ENCODE data around the gene RGS21. TPM values are rescaled to one million over a fixed set of nuclear protein-coding genes. Genes with fewer than 3 reads are reported as not detected.

Gene RGS21
- total RNA-seq, 1 donor from 2014 or later: not detected

DNA sequence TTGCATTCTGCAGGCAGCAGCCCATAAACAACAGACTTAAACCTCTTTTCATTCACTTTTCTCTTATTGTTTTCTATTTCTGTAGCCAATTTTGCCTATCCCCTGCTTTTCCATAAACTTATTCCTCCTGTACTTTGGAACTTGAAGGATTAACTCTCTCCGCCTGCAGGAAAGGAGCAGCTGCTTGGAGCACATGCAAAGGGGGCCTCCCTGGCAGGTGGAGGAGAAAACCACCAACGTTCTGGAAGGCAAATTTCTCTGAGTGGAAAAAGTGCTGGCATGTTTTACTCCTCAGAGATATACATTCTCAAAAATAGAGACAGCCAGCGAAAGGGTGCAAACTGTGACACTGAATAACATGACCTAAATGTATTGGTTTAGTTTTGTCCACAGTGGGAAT is 33.6 kb downstream of the RGS21 start:
- Histone ChIP-seq H4K20me1 (ENCODE audit: low read depth) (no peaks in the 10 kb centered on the region), H2AFZ (replicated peaks) (peak overlapping the region; percentile 37), H3K4me2 (no peak overlapping the region), H3F3A (ENCODE audit: low read depth) (no peaks in the 10 kb centered on the region), H3K4me1 (no peaks in the 10 kb centered on the region), H3K36me3 (no peaks in the 10 kb centered on the region), H3K79me2 (ENCODE audit: low read depth) (no peaks in the 10 kb centered on the region), H3K9me3 (ENCODE audit: low read depth) (no peaks in the 10 kb centered on the region), H3K27ac (no peak overlapping the region), H3K4me3 (no peak overlapping the region), H3K9ac (no peak overlapping the region), H3K27me3 (no peaks in the 10 kb centered on the region)
- Mint-ChIP-seq H3K4me3 (no peak overlapping the region), H3K27ac (no peak overlapping the region), H3K4me1 (no peaks in the 10 kb centered on the region), H3K9me3 (no peaks in the 10 kb centered on the region), H3K27me3 (ENCODE audit: insufficient read depth, low read depth) (no peaks in the 10 kb centered on the region), H3K36me3 (no peaks in the 10 kb centered on the region)
- DNase-seq (ENCODE audit: low spot score): no peak
- no peak for TF ChIP-seq CTCF (IDR thresholded peaks at IDR 0.05)
- TF ChIP-seq EZH2phosphoT487 (IDR thresholded peaks at IDR 0.05): no peak
- no peak for TF ChIP-seq EZH2 (IDR thresholded peaks at IDR 0.05)

DNA sequence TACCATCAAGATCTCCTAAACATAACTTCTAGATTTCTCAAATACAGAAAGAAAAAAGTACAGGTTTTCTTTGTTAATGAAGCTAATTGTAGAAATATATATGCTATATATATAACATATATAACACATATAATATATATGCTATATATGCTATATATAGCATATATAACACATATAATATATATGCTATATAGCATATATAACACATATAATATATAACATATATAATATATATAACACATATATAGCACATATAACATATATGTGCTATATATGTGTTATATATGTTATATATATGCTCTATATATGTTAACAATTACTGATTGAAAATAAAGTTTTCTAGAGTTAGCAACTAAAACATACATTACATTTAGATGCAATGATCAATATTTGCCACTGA is 34.8 kb downstream of the RGS21 start:
- no peaks in the 10 kb centered on the region for H3K79me2 ChIP-seq (ENCODE audit: low read depth)
- no peak overlapping the region for H3K27ac ChIP-seq
- H3K36me3 ChIP-seq: no peaks in the 10 kb centered on the region
- no peak overlapping the region for H3K9ac ChIP-seq
- H3K4me2 ChIP-seq: no peak overlapping the region
- no peak overlapping the region for H3K27ac Mint-ChIP-seq
- DNase-seq (ENCODE audit: low spot score): no peak
- TF ChIP-seq CTCF (IDR thresholded peaks at IDR 0.05) (no peak), EZH2phosphoT487 (IDR thresholded peaks at IDR 0.05) (no peak), EZH2 (IDR thresholded peaks at IDR 0.05) (no peak)
- H3K4me1 Mint-ChIP-seq: no peaks in the 10 kb centered on the region
- H3K4me3 ChIP-seq: no peak overlapping the region
- H3K9me3 Mint-ChIP-seq: no peaks in the 10 kb centered on the region
- no peaks in the 10 kb centered on the region for H3K27me3 ChIP-seq
- no peaks in the 10 kb centered on the region for H4K20me1 ChIP-seq (ENCODE audit: low read depth)
- no peaks in the 10 kb centered on the region for H3K4me1 ChIP-seq
- H3K36me3 Mint-ChIP-seq: no peaks in the 10 kb centered on the region
- no peaks in the 10 kb centered on the region for H3K27me3 Mint-ChIP-seq (ENCODE audit: insufficient read depth, low read depth)
- no peaks in the 10 kb centered on the region for H3K9me3 ChIP-seq (ENCODE audit: low read depth)
- no peaks in the 10 kb centered on the region for H3F3A ChIP-seq (ENCODE audit: low read depth)
- no peak overlapping the region for H2AFZ ChIP-seq (replicated peaks)
- no peak overlapping the region for H3K4me3 Mint-ChIP-seq

DNA sequence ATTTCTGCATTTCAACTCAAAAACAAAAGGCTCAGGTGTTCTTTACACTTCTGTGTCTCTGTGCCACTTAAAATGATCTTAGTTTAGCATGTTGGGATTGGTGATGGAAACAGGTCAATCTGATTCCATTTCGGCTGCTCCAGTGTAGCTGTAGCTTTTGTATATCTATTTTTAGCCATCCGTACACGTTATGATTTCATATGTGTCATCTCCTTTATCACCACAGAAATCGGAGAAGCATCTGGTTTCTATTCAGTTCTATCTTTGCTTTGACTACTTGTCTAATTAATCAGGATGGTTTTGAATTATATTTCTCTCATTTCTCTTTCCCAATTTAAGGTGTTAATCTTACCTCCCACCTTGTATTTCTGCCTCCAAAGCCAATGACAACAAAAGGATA is 41.1 kb downstream of the RGS21 start:
- Histone ChIP-seq H3K4me1 (no peaks in the 10 kb centered on the region), H2AFZ (replicated peaks) (no peak overlapping the region), H4K20me1 (ENCODE audit: low read depth) (no peaks in the 10 kb centered on the region), H3K9me3 (ENCODE audit: low read depth) (no peaks in the 10 kb centered on the region), H3K4me2 (no peak overlapping the region), H3F3A (ENCODE audit: low read depth) (no peaks in the 10 kb centered on the region), H3K79me2 (ENCODE audit: low read depth) (no peaks in the 10 kb centered on the region), H3K36me3 (no peaks in the 10 kb centered on the region), H3K27ac (no peak overlapping the region), H3K9ac (no peak overlapping the region), H3K27me3 (no peaks in the 10 kb centered on the region), H3K4me3 (no peak overlapping the region)
- Mint-ChIP-seq H3K9me3 (no peaks in the 10 kb centered on the region), H3K4me1 (no peaks in the 10 kb centered on the region), H3K27ac (no peak overlapping the region), H3K4me3 (no peak overlapping the region), H3K36me3 (no peaks in the 10 kb centered on the region), H3K27me3 (ENCODE audit: insufficient read depth, low read depth) (no peaks in the 10 kb centered on the region)
- no peak for DNase-seq (ENCODE audit: low spot score)
- TF ChIP-seq EZH2 (IDR thresholded peaks at IDR 0.05) (no peak), CTCF (IDR thresholded peaks at IDR 0.05) (no peak), EZH2phosphoT487 (IDR thresholded peaks at IDR 0.05) (no peak)

DNA sequence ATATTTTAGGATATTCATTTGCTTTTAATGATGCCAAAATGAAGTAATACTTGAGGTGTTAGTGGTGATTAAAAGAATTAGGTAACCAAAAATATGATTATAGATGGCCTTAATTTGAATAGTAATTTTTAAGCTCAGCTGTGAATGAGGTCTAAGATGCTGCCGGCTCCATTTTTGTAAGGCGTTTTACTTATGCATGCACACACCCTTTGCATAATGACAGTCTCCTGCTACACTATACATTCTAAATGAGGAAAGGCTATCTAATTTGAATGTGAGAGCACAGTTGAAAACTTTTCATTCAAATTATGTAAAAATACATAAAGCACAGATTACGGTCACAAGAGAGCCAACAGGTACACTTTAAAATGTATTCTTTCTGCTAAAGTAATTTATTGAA is 41.6 kb downstream of the RGS21 start:
- Histone ChIP-seq H3K4me1 (no peaks in the 10 kb centered on the region), H3F3A (ENCODE audit: low read depth) (no peaks in the 10 kb centered on the region), H3K27ac (no peak overlapping the region), H2AFZ (replicated peaks) (no peak overlapping the region), H3K4me3 (no peak overlapping the region), H4K20me1 (ENCODE audit: low read depth) (no peaks in the 10 kb centered on the region), H3K27me3 (no peaks in the 10 kb centered on the region), H3K79me2 (ENCODE audit: low read depth) (no peaks in the 10 kb centered on the region), H3K4me2 (no peak overlapping the region), H3K9ac (no peak overlapping the region), H3K36me3 (no peaks in the 10 kb centered on the region), H3K9me3 (ENCODE audit: low read depth) (no peaks in the 10 kb centered on the region)
- Mint-ChIP-seq H3K27ac (no peak overlapping the region), H3K9me3 (no peaks in the 10 kb centered on the region), H3K36me3 (no peaks in the 10 kb centered on the region), H3K4me1 (no peaks in the 10 kb centered on the region), H3K27me3 (ENCODE audit: insufficient read depth, low read depth) (no peaks in the 10 kb centered on the region), H3K4me3 (no peak overlapping the region)
- no peak for DNase-seq (ENCODE audit: low spot score)
- TF ChIP-seq EZH2 (IDR thresholded peaks at IDR 0.05) (no peak), CTCF (IDR thresholded peaks at IDR 0.05) (no peak), EZH2phosphoT487 (IDR thresholded peaks at IDR 0.05) (no peak)

Measured in neural progenitor cell (in vitro differentiated cells).